ENCODE results near the gene LRIT1. TPM values are rescaled to one million over a fixed set of nuclear protein-coding genes. Genes with fewer than 3 reads are reported as not detected.

The LRIT1 gene, protein sequence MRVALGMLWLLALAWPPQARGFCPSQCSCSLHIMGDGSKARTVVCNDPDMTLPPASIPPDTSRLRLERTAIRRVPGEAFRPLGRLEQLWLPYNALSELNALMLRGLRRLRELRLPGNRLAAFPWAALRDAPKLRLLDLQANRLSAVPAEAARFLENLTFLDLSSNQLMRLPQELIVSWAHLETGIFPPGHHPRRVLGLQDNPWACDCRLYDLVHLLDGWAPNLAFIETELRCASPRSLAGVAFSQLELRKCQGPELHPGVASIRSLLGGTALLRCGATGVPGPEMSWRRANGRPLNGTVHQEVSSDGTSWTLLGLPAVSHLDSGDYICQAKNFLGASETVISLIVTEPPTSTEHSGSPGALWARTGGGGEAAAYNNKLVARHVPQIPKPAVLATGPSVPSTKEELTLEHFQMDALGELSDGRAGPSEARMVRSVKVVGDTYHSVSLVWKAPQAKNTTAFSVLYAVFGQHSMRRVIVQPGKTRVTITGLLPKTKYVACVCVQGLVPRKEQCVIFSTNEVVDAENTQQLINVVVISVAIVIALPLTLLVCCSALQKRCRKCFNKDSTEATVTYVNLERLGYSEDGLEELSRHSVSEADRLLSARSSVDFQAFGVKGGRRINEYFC
- under 0.01 TPM in 1 of 2 replicates, not detected in the other for total RNA-seq

DNA sequence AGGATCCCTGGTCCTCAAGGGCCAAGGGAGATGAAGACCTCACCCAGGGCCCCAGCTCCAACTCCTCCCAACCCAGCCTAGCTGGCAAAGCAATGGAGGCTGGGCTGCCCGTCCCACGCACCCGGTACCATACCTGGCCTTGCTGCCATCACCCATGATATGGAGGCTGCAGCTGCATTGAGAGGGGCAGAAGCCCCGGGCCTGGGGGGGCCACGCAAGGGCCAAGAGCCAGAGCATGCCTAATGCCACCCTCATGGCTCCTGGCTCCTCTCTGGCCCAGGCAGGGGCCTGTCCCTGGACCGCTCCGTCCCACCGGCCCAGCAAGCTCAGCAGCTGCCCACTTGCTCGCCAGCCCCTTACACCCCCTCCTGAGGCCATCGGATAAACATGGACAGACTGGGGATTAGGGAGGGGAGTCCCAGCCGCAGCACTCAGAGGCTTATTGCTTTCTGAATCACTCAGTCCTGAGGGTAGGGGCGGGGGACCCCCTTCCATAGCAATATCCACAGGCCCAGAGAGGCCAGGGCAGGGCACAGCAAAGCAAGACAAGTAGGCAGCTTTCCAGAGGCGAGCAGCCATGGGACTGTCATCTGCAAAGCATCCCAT lies at the start of gene LRIT1:
LRIT1 (minus strand) TSS at position 362 of the 606 bp plus-strand sequence; CDS start at position 255, 107 bp downstream.

GRCh38 chr10:84244651-84245270 lies 3.4 kb upstream of the LRIT1 start, which contains the start of gene RGR:
TSS of gene RGR (plus strand) at chr10:84245053. CDS start at chr10:84245091, 38 bp downstream.

DNA sequence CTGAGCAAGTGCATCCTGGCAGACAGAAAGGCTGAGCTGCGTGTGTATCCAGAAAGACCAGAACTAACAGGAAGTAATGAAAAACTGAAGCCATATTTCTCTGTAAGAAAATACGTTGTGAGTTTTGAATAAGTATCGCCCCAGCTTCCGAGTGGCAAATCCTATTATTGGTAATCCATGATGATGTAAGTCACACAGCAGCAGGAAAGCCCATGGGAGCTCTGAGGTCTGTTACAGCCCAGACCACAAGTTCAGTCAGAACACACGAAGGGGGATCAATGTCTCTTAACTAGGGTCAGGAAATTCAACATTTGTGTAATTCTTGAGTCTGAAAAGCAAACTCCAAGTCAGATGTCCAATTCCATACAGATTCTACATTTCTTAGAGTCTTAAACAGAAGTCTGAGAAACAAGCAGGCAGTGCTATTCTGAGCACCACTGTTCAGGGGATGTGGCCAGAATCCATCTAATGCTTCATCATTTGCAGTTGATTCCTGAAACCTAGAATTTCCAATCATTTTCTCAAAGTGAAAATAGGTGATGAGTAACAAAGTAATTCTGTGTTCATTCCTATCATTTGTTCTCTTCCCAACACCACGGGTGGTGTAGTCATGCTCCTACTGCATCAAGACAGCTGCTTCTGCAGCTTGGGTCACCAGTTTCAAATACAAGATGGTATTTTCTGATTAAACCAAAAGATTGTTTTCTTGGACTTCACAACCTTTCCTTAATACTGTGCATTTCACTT lies 15.7 kb downstream of the LRIT1 start, which contains the start of gene LRIT2:
LRIT2 (minus strand) TSS at position 118 of the 747 bp plus-strand sequence; CDS start at position 94, 24 bp downstream.

DNA sequence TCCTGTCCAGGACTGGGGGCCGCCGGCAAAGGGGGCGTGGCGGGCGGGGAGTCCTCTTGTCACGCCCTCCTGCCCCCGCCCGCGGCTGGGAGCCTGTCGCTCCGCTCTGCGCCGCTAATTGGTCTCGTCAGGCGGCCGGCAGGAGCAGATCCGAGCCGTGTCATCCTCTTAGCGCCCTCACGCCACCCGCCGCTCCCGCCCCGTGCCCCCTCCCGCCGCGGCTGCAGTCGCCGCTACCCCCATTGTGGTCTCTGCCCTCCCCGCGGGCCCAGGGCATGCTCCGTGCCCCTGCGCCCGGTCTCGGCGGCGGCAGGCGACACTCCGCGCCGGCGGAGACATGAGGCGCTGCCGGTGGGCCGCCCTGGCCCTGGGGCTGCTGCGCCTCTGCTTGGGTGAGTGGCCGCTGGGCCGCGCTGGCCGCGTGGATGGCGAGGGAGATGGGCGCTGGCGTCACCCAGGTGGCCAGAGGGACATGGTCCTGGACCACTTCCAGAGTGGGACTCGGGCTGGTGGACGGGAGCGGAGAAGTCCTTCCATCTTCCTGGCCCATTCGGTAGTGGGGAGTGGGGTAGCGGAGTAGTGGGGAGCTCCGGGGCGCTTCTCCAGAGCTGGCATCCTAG lies 46.8 kb downstream of the LRIT1 start, which contains the start of gene CDHR1:
CDHR1 (plus strand) TSS at position 114 of the 620 bp plus-strand sequence; CDS start at position 338, 224 bp downstream.

Other genes with a start within 250 kb of the LRIT1 start
- gene GHITM, start 102.0 kb downstream of the LRIT1 start, total RNA-seq, result 74.6 and 163 TPM in 2 replicates
- gene GPR15LG, start 67.7 kb downstream of the LRIT1 start, total RNA-seq, result not detected in 2 replicates
- gene CDHR1, start 47.0 kb downstream of the LRIT1 start, total RNA-seq, result not detected in 2 replicates
- not detected in 2 replicates for gene LRIT2, start 16.0 kb downstream of the LRIT1 start, total RNA-seq
- gene RGR, start 3.5 kb upstream of the LRIT1 start, total RNA-seq, result not detected in 2 replicates
- gene CCSER2, start 87.0 kb upstream of the LRIT1 start, total RNA-seq, result 27.9 and 40.0 TPM in 2 replicates

Measured in placental epithelial cell (primary cell).